DMS 273 treated with DMSO at 0.1 percent for 48 hours (cell line): Measurements from ENCODE around the gene TAOK3.
A peak's percentile ranks its signal among the peaks of the same experiment; 100 is the strongest.
"Not testable (repeated sequence)": the region's sequence is repeated elsewhere in the genome, so short reads cannot be mapped to it uniquely, and the experiment has no call there.

Experiments
- DNase-seq: peaks from one replicate; lab custom pipeline; 2025; lab: John Stamatoyannopoulos, UW

TAOK3 gene

DNA sequence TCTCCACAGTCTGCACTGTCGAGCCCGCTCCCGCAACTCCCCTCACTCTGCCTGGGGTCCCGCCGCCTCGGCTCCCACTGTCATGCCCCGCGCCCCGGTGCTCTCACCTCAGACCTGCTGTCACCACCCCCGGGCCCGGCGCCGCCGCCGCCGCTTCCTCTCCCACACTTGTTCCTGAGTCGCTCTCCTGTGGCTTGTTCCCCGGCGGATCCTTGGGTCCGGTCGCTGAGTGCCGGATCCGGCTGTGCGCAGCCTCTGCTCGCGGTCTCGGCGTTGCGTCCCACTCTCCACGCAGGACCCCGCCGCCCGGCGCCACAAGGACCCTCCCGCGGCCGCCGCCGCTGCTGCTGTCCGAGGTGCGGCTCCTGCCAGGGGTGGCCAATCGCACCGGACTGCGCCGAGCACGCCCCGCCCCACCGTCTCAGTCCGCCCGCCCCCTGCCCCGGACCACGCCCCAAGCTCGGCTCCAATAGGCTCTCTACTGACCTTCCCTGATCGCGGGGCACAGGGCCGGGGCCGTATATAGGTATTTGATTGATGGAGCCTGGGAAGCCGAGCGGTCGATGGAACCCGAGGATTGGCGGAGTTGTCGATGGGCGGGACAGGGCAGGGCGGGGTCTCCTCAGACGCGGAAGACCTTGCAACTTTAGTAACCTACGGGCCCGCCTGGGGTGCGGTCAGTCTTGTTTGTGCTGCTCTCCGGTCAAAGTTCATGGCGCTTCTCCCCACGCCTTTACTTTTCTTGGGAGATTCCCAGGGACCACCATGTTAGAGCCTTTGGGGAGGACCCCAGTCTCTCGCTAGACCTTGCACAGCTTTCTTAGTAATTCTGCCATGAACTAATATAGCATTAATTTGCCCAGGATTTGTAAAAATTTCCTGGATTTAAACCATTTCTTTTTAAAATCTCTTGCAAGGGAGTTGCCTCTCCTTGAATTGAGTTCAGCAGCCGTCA, at the start of gene TAOK3:
Gene TAOK3, minus strand, starts transcription at position 367 of the 955 bp plus-strand sequence. CDS start 117,340 bp downstream, outside the sequence.
- DNase-seq, result peak; percentile 93

DNA sequence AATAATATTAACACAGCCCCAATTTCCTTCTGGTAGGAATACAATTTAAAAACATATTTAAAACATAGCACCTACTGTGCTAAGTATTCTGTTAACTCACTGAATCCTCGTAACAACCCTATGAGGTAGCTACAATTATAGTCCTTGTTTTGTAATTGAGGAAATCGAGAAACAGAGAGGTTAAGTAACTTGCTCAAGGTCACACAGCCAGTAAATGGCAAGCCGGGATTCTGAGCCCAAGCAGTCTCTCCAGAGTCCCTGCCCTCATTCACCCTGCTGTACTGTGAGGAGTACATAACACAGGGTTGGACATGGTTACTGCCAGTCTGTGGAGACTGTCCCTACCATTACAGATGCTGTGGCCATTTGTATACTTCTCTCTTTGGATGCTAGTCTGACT, 48.0 kb upstream of the TAOK3 start:
- no peak for DNase-seq

DNA sequence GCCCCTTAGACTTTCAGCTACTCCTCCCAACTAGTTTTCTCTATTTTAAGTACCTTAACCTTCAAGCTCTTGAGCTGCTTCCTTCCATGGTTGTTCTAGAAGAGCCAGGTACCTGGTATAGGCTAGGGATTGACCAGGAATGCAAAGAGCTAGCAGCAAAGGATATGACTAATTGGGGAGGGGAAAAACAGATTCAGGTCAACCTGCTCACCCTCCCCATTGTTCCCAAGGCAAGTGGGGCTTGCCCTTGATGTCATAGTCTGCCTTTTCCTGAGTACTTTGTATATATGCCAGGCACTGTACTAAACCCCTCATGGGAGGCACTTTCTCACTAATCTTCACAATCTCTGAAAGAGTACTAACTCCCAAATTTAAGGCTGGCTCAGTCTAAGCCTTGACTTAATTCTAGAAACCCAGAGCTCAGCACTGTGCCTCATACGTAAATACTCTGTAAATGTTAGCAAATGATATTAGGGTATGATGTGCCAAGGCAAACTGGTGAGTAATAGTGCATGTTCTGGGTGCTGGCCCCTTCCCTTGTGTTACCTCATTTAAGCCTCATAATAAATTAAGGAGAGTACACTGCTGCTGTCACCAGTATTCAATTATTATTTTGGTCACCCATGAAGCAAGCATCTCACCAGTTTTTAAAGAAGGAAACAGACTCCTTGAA, 45.8 kb upstream of the TAOK3 start:
- DNase-seq, result no peak

DNA sequence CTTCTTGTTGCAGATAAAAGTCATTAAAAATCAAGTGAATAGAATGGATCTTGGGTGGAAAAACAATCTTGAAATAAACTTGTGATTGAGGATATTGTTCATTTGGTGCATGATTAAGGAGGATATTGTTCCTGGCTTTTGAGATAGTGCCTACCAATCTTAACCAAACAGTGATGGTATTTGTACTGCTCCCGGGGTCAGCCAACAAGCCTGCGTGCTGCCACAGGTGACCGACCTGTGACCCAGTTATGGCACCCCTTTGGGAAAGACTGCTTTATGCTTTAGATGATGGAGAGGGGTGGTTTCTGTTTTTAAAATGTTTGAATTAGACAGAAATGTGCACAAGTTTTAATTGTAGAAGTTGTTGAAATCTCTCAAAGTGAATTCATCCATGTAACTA, 45.2 kb upstream of the TAOK3 start:
- no peak for DNase-seq

DNA sequence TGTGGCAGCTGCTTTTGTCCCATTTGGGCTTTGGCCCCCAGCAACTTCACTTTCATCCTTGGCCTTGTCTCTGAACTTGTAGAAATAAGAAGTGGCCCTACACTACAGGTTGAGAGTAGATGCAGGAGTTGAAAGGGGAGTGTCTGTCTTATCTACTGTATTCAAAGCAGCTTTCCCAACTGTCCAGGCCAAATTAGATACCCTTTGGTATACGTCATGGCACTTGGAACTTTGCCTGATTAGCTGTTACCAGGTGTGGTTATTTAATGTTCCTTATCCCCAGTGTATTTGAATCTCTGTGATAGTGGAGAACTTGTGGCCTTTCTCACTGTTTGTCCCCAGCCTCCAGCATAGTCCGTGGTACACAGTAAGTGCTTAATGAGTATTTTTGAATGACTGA, 37.1 kb upstream of the TAOK3 start:
- no peak for DNase-seq

DNA sequence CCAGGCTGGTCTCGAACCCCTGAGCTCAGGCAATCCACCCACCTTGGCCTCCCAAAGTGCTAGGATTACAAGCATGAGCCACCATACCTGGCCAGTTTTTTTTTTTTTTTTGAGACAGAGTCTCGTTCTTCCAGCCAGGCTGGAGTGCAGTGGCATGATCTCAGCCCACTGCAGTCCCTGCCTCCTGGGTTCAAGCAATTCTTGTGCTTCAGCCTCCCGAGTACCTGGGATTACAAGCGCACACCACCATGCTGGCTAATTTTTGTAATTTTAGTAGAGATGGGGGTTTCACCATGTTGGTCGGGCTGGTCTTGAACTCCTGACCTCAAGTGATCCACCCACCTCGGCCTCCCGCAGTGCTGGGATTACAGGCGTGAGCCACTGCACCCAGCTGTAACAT, 35.5 kb upstream of the TAOK3 start:
- not testable (repeated sequence) for DNase-seq

DNA sequence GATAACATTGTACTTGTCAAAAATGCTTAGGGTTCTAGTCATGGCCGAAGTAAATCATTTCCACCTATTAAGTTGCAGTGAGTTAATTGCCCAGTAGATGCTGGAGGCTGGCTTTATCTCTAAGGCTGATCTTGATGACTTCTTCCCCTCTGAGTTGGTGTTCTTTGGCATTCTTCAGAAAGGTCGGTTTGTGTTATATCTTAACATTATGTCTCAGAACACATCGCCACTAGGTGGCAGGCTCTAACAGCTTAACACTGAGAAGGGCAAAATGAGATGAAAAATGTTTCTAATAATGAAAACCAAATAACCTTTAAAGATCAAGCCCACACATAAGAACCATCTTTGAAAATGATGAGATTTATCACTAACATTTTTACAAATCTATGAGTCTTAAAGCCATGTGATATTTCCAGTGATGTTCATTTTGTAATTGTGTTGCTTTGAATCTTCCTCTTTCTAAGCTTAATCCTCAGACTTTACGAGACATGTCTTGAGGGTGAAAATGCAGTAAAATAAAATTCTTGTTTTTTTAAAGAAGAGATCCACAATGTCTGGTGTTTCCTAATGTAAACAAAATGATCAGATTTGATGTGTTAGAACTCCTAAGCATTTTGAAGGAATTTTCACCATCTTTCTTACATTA, 32.3 kb upstream of the TAOK3 start:
- DNase-seq, result no peak

DNA sequence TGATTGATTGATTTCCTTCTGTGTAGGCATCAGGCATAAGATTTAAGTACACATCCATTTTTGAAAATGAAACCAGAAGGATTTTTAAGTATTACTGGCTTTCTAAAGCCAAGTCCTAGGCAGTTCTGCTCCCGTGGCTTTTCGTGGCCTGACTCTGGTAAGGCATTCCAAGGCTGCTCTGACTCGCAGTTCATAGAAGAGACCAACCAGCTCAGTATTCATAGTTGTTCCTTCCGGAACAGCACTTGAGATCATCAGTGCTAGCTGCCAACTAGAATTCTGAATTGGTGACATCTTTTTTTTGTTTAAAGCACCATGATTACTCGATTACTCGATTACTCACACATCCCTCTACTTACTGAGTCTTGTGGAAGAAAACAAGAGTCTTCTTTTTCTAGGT, 29.5 kb upstream of the TAOK3 start:
- DNase-seq, result no peak

DNA sequence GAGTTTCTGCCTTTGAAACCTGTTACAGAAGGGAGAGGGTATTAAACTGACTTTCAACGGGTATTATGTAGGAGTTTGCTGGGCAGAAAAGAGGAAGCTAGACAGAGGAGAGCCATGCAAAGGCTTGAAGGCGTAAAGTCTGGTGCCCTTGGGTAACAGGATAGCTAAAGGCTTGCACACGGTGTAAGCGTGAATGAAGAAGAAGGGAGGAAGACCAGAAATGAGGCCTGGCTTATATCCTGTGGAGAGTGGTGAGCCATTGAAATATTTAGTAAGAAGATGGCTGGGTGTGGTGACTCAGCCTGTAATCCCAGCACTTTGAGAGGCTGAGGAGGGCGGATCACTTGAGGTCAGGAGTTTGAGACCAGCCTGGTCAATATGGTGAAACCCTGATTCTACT, 26.2 kb upstream of the TAOK3 start:
- no peak for DNase-seq

DNA sequence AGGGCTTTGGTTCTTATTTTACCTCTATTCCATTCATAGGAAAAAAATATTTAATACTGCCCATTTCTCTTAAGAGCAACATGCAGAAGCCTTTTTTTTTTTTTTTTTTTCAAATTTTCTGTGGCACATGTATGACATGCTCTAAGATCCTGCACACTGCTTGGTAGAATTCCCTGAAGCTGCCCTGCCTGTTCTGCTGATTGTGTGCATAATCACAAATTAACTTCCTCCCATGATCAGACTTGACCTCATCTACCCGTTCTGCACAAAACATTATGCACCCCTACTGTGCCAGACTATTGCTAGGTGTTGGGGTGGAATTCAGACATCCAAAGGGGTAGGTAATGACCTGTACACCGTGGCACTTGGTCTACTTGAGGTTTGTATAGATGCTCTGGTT, 25.8 kb upstream of the TAOK3 start:
- DNase-seq, result no peak

DNA sequence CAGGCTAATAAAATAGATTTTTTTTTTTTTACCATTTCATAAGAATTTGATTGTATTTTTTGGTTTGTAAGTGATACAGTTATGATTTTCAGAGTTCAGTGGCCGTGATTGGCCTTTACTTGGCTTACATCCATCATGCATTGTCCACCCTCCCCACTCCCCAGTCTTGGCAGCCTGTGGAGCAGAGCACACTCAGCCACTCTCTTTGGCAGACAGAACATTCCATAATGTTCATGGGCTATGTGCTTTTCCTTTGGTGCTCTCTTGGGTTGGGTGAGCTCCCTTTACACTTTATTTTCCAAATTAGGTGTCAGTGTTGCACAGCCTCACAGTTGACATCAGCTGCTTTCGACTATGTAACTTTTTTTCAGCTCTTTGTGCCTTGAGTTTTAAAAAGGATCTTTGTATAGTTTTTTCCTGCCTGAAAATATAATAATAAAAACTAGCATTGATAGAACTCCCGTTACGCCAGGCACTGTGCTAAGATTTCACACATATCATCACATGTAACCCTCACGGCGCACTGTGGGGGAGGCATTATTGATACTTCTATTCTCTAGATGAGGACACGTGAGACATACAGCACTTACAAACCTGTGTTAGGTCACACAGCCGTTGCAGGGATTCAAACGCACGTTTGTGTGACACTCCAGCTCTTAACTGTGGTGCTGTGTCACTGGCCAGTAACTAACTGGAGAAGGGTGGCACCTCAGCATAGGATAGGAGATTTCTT, 25.2 kb upstream of the TAOK3 start:
- no peak for DNase-seq

DNA sequence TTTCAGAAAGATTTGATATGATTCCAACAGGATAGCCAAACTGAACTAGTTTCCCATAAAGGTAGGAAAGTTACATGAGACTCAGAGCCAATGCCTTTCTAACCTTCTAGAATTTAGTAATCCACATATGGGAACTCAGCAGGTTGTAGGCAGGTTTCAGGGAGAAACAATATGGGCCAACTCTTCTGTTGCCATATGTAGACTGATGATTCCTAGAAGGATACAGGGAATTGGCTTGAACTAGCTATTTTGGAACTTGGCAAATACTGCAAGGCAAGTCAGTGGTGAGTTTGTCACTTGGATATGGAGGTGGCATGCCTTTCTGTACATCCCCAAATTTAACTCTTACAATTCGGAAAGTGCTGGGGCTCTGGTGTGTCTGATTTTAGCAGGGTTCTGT, 19.1 kb upstream of the TAOK3 start:
- DNase-seq, result no peak

DNA sequence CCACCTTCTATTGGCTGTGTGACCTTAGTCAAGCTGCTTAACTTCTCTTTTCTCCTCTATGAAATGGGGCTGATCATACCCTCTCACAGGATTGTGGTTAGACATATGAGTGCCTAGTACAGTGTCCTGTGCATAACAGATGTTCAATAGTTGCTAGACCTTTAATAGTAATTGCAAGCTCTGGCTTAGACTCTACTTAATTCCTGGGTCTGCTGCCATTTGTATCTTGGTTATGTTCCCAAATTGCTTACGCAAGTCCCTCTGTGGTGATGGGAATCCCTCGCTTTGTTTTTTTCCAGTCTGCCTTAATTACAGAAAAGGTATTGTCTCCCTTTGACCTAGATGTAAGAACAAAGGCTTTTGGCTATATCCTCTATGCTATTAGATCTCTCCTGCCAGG, 18.7 kb upstream of the TAOK3 start:
- no peak for DNase-seq

DNA sequence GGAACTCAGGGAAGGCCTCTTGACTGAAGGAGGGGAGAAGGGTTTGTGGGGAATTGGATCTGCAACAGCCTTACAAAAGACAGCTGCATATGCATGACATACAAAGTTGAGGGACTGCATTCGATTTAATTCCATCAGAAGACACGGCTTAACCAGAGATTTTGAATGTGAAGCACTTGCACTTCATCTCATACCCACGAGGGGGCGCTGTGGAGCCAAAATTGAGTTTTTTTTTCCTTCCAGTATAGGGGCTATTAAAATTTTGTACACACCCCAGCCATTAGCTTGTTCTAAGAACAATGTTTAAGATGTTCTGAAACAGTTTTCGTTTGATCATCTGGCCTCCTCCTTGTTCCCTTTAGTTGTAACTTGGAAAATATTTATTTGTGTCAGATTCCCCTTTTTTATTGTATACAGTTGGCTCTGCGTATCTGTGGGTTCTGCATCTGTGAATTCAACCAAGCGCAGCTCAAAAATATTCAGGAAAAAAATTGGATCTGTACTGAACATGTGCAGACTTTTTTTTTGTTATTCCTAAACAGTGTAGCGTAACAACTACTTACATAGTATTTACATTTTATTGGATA, 5.3 kb upstream of the TAOK3 start:
- DNase-seq, result peak; percentile 3

DNA sequence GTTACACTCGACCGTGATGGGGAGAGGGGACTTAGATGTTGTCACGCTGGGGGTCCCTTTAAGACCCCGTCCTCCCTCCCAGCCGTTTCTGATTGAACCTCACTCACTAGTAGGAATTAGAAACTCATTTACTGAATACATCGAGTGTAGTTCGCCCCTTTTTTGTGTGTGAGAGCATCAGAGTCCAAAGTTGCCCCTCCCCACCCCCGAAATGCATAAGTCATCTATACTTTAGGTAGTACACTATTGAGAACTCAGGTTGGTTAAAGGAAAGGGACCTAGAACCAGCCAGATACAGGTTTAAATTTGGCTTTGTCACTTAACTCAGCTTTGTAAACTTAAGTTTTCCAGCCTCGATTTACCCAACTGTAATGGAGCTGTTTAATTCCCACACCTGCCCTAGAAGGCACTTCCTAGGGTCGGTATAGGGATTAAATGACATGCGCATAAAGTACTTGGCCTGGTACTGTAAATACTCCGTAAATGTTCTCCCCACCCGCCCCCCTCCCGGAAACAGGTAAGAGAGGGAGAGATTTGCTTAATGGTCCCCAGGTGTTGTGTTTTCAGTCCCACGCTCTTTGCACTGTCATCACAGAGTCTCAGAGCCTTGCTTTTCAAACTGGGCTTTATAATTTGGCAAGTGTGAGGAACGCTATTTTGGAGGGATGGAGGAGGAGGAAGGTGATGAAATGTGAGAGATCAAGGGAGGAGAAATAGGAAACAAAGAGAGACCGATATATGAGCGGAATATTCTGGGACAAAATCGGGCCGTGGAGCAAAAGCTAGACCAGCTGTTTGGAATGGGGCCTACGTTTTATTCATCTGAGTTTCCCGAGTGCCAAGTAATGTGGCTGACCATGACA, 4.5 kb upstream of the TAOK3 start:
- DNase-seq, result no peak

DNA sequence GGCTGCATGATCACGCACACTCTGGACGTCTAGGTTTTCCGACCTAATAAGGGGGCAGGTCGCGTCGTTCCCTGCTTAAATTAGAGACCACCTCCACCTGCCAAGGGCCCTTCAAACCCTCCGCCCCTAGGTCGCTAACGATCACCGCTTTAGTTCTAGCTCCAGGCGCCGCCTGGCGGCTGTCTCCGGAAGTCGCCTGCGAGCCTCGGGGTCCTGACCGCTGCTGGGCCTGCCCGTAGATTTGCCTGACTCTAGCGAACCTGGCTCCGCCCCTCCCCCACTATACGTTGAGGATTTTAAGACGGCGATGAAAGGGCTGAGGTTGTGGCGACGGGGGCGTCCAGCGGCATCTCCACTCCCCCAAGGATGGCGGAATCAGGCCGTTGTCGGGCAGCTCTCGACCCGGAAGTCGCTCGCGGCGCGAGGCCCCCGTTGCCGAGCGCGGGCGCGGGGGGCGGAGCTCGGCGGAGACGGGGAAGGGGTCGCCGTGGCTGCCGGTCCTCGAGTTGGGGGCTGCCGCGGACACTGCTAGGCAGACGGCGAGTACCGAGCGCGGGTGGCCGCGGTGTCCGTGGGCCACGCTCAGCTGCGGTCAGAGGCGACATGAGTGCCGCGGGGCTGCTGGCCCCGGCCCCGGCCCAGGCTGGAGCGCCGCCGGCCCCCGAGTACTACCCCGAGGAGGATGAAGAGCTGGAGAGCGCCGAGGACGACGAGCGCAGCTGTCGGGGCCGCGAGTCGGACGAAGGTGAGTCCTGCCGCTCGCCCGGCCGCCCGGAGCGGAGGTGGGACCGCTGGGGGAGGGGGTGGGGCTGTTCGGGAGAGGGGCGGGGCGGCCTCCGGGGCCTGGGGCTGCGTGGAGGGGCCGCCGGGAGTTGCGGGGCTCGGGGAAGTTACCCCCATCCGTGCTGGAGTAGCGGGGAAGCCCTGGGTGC, 3.6 kb upstream of the TAOK3 start, which contains the start of gene SUDS3:
Gene SUDS3, plus strand, starts transcription at position 467 of the 932 bp plus-strand sequence. Its CDS starts 137 bp downstream, at position 604.
- peak; percentile 2 for DNase-seq

DNA sequence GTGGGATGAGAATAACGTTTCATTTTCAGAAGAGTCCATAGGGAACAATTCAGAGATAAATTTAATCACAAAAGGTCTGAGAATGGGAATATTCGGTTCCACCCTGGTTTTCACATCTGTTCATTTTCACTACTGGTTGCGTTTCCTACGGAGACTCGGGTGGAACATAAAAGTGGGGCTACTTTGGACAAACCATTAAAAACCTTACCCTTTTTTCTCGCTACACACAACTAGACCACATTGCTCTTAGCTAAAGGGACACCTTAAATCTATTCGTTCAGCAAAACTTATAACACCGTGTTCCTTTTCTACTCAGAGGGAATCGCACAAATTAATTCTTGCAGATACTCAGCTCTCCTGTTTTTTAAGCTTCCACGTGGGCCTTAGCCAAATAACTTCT, 2.6 kb upstream of the TAOK3 start:
- no peak for DNase-seq

DNA sequence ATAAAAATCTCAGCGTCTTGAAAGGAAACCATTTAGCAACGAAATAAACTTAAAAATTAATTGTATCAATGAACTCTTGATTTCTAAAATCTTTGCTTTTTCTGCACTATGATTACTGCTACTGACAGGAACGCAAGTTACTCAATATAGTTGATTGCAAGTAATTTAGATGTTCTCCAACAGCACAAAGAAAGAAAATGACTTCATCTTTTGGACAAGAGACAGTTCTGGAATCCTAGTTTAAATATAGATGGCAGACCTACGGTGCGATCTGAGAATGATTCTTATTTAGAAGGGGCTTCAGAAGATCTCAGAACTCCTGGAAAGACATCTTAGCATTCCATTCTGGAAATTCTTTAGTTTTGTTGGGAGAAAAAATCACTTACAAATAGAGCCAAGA, 2.2 kb upstream of the TAOK3 start:
- DNase-seq, result no peak

DNA sequence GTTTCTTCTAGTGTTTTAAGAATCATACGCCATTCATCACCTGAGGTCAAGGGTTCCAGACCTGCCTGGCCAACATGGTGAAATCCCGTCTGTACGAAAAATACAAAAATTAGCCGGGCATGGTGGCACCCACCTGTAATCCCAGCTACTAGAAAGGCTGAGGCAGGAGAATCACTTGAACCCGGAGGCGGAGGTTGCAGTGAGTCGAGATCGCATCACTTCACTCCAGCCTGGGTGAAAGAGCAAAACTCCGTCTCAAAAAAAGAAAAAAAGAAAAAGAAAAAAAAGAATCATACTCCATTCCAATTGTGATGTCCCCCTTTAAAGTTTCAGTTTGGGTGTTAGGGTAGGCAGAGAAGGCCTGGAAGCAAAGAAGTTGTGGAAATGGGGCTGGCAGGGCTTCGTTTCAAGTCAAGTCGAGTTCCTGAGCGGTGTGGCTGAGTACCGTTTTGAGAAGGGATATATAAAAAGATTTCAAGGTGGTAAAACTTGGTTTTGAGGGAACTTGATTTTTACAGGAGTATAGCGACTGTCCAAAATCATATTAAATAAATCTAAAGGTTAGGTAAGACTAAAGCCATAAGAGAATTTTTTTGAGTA, 1.5 kb upstream of the TAOK3 start:
- DNase-seq, result no peak
